GM12873 (cell line): ENCODE measurements around the gene UBQLNL.

Experiments used
- CTCF ChIP-seq: IDR thresholded peaks from 2 replicates; pipeline ENCODE4 v1.5.1; 2012; ENCODE audit warnings: low read depth, mild to moderate bottlenecking, moderate library complexity, low read length, control low read depth; ENCODE audit not compliant: insufficient read depth; ENCODE audit errors: missing control alignments

Gene UBQLNL

GRCh38 chr11:5548440-5548839 is 31.9 kb upstream of the UBQLNL start, which contains the start of gene OR52H1:
Gene OR52H1 (minus strand): TSS chr11:5548540. CDS start chr11:5545505, 3,035 bp downstream.
- TF ChIP-seq CTCF, result no peak

- no peak for TF ChIP-seq CTCF
These were observed 31.5 kb upstream of the UBQLNL start for GRCh38 chr11:5547982-5548381.

GRCh38 chr11:5546457-5546856 is 30.0 kb upstream of the UBQLNL start:
- TF ChIP-seq CTCF, result no peak

GRCh38 chr11:5541427-5541826 is 24.9 kb upstream of the UBQLNL start:
- TF ChIP-seq CTCF, result no peak

- TF ChIP-seq CTCF, result no peak
These were observed 20.0 kb upstream of the UBQLNL start for GRCh38 chr11:5536482-5536881.

GRCh38 chr11:5534046-5534445 is 17.5 kb upstream of the UBQLNL start:
- TF ChIP-seq CTCF, result no peak

GRCh38 chr11:5531053-5531831 is 14.7 kb upstream of the UBQLNL start:
- TF ChIP-seq CTCF, result no peak
